A549 (cell line): ENCODE results near the gene EIF3B.

Experiments
- BHLHE40 ChIP-seq: IDR thresholded peaks from 2 replicates; pipeline ENCODE4 v1.6.1; 2012; ENCODE audit warnings: low read depth, low read length, inconsistent platforms
- CEBPB ChIP-seq, 2 experiments: fragments of >200 bp in 1 of 2; sonication (Bioruptor Twin) in 1 of 2; formaldehyde crosslinking in 1 of 2; IDR thresholded peaks; 2 replicates each; pipeline ENCODE4 v1.6.1; 2012 to 2016
- EP300 ChIP-seq, 2 experiments: fragments of >200 bp; sonication (Bioruptor Twin); formaldehyde crosslinking; IDR thresholded peaks; 2 replicates in 1 of 2; 3 replicates in 1 of 2; pipeline ENCODE4 v1.6.1; 2016 to 2017
- MAX ChIP-seq: IDR thresholded peaks from 2 replicates; pipeline ENCODE4 v1.6.1; 2012
- NR3C1 ChIP-seq: fragments of >200 bp; sonication (Bioruptor Twin); formaldehyde crosslinking; IDR thresholded peaks from 3 replicates; pipeline ENCODE4 v1.6.1; 2017
- POLR2AphosphoS2 ChIP-seq: conservative IDR thresholded peaks from 2 replicates; pipeline ENCODE4 v1.6.1; 2012; ENCODE audit warnings: low read length, improper control_type of control experiment, inconsistent platforms
- REST ChIP-seq: fragments of 200-600 bp; sonication (generic); IDR thresholded peaks from 2 replicates; pipeline ENCODE4 v1.6.1; 2016; ENCODE audit warnings: antibody characterized with exemption, mild to moderate bottlenecking, moderate library complexity
- TF ChIP-seq, protein P1 (sequence below): fragments of >200 bp; sonication (Bioruptor Twin); formaldehyde crosslinking; IDR thresholded peaks from 3 replicates; pipeline ENCODE4 v1.5.1; 2016

DNA sequence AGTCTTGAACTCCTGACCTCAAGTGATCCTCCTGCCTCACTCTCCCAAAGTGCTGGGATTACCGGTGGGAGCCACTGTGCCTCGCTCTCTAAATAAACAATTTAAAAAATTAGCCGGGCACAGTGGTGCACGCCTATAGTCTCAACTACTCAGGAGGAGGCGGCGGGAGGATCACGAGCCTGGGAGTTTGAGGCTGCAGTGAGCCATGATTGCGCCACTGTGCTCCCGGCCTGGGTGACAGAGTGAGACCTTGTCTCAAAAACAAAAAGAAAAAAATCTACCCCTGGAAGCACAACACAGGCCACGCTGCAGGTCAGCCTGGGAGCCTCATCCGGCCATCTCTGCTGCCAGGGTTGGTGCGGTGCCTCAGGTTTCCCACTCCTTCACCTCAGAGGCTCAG is 3.8 kb upstream of the EIF3B start:
- TF ChIP-seq EP300 (IDR thresholded peaks at IDR 0.05): no peak
- TF ChIP-seq REST: no peak
- TF ChIP-seq, protein P1, sequence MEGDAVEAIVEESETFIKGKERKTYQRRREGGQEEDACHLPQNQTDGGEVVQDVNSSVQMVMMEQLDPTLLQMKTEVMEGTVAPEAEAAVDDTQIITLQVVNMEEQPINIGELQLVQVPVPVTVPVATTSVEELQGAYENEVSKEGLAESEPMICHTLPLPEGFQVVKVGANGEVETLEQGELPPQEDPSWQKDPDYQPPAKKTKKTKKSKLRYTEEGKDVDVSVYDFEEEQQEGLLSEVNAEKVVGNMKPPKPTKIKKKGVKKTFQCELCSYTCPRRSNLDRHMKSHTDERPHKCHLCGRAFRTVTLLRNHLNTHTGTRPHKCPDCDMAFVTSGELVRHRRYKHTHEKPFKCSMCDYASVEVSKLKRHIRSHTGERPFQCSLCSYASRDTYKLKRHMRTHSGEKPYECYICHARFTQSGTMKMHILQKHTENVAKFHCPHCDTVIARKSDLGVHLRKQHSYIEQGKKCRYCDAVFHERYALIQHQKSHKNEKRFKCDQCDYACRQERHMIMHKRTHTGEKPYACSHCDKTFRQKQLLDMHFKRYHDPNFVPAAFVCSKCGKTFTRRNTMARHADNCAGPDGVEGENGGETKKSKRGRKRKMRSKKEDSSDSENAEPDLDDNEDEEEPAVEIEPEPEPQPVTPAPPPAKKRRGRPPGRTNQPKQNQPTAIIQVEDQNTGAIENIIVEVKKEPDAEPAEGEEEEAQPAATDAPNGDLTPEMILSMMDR: no peak
- TF ChIP-seq POLR2AphosphoS2: no peak
- no peak for TF ChIP-seq MAX
- no peak for TF ChIP-seq BHLHE40
- no peak for TF ChIP-seq CEBPB (IDR thresholded peaks at IDR 0.05)
- TF ChIP-seq NR3C1: no peak
